Measurements from ENCODE around the gene SNAP91. TPM values are rescaled to one million over a fixed set of nuclear protein-coding genes. Genes with fewer than 3 reads are reported as not detected.

Gene SNAP91
- polyA plus RNA-seq, 1 donor from 2014 or later: 88.6 TPM

DNA sequence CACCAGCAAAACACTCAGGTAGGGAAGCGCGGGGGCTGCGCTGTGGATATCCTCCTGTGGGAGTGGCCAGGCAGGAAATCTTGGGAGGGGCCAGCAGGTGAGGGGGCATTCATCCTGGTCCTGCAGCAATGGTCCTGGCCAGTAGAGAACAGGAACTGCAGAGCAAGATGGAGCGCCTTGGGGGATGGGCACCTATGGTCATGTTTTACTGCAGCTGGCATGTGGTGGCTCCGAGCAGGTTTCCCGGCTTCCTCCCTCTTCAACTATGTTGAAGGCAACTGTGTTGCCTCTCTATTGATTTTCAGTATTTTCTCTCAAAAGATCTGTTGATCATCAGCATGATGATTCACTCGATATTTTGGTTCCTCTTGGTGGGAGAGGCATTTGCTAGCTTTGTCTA is 70.9 kb downstream of the SNAP91 start:
- no peaks in the 10 kb centered on the region for H3K27me3 ChIP-seq (ENCODE audit: insufficient read depth, low read depth, low read length)
- no peaks in the 10 kb centered on the region for H3K9me3 ChIP-seq (ENCODE audit: low read length)
- no peaks in the 10 kb centered on the region for H3F3A ChIP-seq (ENCODE audit: insufficient read depth, low read length, poor library complexity, severe bottlenecking)
- no peak for TF ChIP-seq RAD21 (conservative IDR thresholded peaks at IDR 0.05)
- no peak for TF ChIP-seq MXI1 (conservative IDR thresholded peaks at IDR 0.05; ENCODE audit: poor library complexity, severe bottlenecking)
- TF ChIP-seq EZH2 (IDR thresholded peaks at IDR 0.05; ENCODE audit: borderline replicate concordance, insufficient read depth, low read length, poor library complexity, severe bottlenecking): no peak
- TF ChIP-seq SMC3 (conservative IDR thresholded peaks at IDR 0.05; ENCODE audit: poor library complexity): no peak
- TF ChIP-seq POLR2AphosphoS5 (IDR thresholded peaks at IDR 0.05): no peak
- TF ChIP-seq, protein P1, sequence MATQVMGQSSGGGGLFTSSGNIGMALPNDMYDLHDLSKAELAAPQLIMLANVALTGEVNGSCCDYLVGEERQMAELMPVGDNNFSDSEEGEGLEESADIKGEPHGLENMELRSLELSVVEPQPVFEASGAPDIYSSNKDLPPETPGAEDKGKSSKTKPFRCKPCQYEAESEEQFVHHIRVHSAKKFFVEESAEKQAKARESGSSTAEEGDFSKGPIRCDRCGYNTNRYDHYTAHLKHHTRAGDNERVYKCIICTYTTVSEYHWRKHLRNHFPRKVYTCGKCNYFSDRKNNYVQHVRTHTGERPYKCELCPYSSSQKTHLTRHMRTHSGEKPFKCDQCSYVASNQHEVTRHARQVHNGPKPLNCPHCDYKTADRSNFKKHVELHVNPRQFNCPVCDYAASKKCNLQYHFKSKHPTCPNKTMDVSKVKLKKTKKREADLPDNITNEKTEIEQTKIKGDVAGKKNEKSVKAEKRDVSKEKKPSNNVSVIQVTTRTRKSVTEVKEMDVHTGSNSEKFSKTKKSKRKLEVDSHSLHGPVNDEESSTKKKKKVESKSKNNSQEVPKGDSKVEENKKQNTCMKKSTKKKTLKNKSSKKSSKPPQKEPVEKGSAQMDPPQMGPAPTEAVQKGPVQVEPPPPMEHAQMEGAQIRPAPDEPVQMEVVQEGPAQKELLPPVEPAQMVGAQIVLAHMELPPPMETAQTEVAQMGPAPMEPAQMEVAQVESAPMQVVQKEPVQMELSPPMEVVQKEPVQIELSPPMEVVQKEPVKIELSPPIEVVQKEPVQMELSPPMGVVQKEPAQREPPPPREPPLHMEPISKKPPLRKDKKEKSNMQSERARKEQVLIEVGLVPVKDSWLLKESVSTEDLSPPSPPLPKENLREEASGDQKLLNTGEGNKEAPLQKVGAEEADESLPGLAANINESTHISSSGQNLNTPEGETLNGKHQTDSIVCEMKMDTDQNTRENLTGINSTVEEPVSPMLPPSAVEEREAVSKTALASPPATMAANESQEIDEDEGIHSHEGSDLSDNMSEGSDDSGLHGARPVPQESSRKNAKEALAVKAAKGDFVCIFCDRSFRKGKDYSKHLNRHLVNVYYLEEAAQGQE (IDR thresholded peaks at IDR 0.05; ENCODE audit: borderline replicate concordance): no peak
- TF ChIP-seq EP300 (conservative IDR thresholded peaks at IDR 0.05; ENCODE audit: poor library complexity, severe bottlenecking): no peak
- no peak for TF ChIP-seq TAF1 (IDR thresholded peaks at IDR 0.05; ENCODE audit: low read depth)
- TF ChIP-seq, protein P2, sequence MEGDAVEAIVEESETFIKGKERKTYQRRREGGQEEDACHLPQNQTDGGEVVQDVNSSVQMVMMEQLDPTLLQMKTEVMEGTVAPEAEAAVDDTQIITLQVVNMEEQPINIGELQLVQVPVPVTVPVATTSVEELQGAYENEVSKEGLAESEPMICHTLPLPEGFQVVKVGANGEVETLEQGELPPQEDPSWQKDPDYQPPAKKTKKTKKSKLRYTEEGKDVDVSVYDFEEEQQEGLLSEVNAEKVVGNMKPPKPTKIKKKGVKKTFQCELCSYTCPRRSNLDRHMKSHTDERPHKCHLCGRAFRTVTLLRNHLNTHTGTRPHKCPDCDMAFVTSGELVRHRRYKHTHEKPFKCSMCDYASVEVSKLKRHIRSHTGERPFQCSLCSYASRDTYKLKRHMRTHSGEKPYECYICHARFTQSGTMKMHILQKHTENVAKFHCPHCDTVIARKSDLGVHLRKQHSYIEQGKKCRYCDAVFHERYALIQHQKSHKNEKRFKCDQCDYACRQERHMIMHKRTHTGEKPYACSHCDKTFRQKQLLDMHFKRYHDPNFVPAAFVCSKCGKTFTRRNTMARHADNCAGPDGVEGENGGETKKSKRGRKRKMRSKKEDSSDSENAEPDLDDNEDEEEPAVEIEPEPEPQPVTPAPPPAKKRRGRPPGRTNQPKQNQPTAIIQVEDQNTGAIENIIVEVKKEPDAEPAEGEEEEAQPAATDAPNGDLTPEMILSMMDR (IDR thresholded peaks at IDR 0.05; ENCODE audit: poor library complexity, severe bottlenecking): no peak
- H3K9me2 ChIP-seq (ENCODE audit: insufficient read depth, low read length): no peaks in the 10 kb centered on the region
- no peaks in the 10 kb centered on the region for H3K79me2 ChIP-seq (replicated peaks; ENCODE audit: insufficient read depth, low read length)
- no peak overlapping the region for H2AFZ ChIP-seq (ENCODE audit: low read depth, low read length)
- no peaks in the 10 kb centered on the region for H4K20me1 ChIP-seq (ENCODE audit: insufficient read depth)
- H3K27ac ChIP-seq (ENCODE audit: low read length): no peak overlapping the region
- no peak overlapping the region for H3K4me3 ChIP-seq (ENCODE audit: low read length)
- no peak overlapping the region for H3K4me2 ChIP-seq (ENCODE audit: low read length)
- H3K36me3 ChIP-seq (ENCODE audit: insufficient read depth, low read length): peaks cover 10% of the 10 kb centered on the region
- H3K9ac ChIP-seq (ENCODE audit: low read length): no peak overlapping the region

DNA sequence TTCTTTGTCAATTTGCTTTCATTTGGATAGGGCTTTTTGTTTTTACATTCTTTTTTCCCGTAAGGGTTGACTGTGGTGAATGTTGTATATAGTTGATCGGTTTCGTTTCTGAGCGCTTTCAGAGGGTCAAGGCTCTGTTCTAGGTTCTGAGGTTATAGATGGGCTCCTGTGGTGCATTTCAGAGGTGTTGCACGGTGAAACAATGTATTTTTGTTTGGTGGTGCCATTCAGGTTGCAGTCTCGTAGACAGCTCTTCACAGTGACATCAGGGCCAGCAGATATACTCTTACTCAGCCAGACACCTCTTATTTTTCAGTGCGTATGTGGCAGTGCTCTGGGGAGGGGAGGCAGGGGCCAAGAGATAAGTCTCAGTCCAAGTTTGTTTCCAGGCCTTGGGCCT is 72.1 kb downstream of the SNAP91 start:
- H3K4me2 ChIP-seq (ENCODE audit: low read length): no peak overlapping the region
- no peak overlapping the region for H2AFZ ChIP-seq (ENCODE audit: low read depth, low read length)
- no peak overlapping the region for H3K9ac ChIP-seq (ENCODE audit: low read length)
- H3K79me2 ChIP-seq (replicated peaks; ENCODE audit: insufficient read depth, low read length): no peaks in the 10 kb centered on the region
- peaks cover 10% of the 10 kb centered on the region for H3K36me3 ChIP-seq (ENCODE audit: insufficient read depth, low read length)
- no peak for TF ChIP-seq MXI1 (conservative IDR thresholded peaks at IDR 0.05; ENCODE audit: poor library complexity, severe bottlenecking)
- no peak for TF ChIP-seq POLR2AphosphoS5 (IDR thresholded peaks at IDR 0.05)
- no peak for TF ChIP-seq TAF1 (IDR thresholded peaks at IDR 0.05; ENCODE audit: low read depth)
- H3K9me2 ChIP-seq (ENCODE audit: insufficient read depth, low read length): no peaks in the 10 kb centered on the region
- H3K4me3 ChIP-seq (ENCODE audit: low read length): no peak overlapping the region
- H3K27ac ChIP-seq (ENCODE audit: low read length): no peak overlapping the region
- no peaks in the 10 kb centered on the region for H3F3A ChIP-seq (ENCODE audit: insufficient read depth, low read length, poor library complexity, severe bottlenecking)
- no peaks in the 10 kb centered on the region for H4K20me1 ChIP-seq (ENCODE audit: insufficient read depth)
- H3K27me3 ChIP-seq (ENCODE audit: insufficient read depth, low read depth, low read length): no peaks in the 10 kb centered on the region
- no peaks in the 10 kb centered on the region for H3K9me3 ChIP-seq (ENCODE audit: low read length)

DNA sequence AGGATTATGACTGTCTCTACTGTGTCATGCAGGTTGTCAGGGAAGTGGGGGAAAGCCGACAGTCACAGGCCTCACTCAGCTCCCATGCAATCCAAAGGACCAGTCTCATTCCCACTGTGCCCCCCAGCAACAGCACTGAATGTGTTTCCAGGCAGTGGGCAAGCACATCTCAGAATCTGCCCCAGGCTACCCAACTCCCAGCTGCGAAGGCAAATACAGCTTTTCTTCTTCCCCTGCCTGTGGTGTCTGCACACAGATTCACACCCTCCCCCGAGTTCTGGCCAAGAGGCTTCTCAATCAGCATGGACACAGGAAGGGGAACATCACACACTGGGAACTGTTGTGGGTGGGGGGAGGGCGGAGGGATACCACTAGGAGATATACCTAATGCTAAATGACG is 75.3 kb downstream of the SNAP91 start:
- Histone ChIP-seq H3K4me3 (ENCODE audit: low read length) (no peak overlapping the region), H3K27me3 (ENCODE audit: insufficient read depth, low read depth, low read length) (no peaks in the 10 kb centered on the region), H3F3A (ENCODE audit: insufficient read depth, low read length, poor library complexity, severe bottlenecking) (no peaks in the 10 kb centered on the region), H3K9me3 (ENCODE audit: low read length) (peaks cover 6% of the 10 kb centered on the region), H2AFZ (ENCODE audit: low read depth, low read length) (no peak overlapping the region), H3K9ac (ENCODE audit: low read length) (no peak overlapping the region), H3K27ac (ENCODE audit: low read length) (no peak overlapping the region), H3K79me2 (replicated peaks; ENCODE audit: insufficient read depth, low read length) (no peaks in the 10 kb centered on the region), H3K9me2 (ENCODE audit: insufficient read depth, low read length) (no peaks in the 10 kb centered on the region), H3K36me3 (ENCODE audit: insufficient read depth, low read length) (no peaks in the 10 kb centered on the region), H3K4me2 (ENCODE audit: low read length) (no peak overlapping the region), H4K20me1 (ENCODE audit: insufficient read depth) (no peaks in the 10 kb centered on the region)
- TF ChIP-seq EZH2 (IDR thresholded peaks at IDR 0.05; ENCODE audit: borderline replicate concordance, insufficient read depth, low read length, poor library complexity, severe bottlenecking) (no peak), SMC3 (conservative IDR thresholded peaks at IDR 0.05; ENCODE audit: poor library complexity) (no peak), POLR2AphosphoS5 (IDR thresholded peaks at IDR 0.05) (no peak), RAD21 (conservative IDR thresholded peaks at IDR 0.05) (no peak), MXI1 (conservative IDR thresholded peaks at IDR 0.05; ENCODE audit: poor library complexity, severe bottlenecking) (no peak), TAF1 (IDR thresholded peaks at IDR 0.05; ENCODE audit: low read depth) (no peak), EP300 (conservative IDR thresholded peaks at IDR 0.05; ENCODE audit: poor library complexity, severe bottlenecking) (no peak)
- TF ChIP-seq, protein P2 (IDR thresholded peaks at IDR 0.05; ENCODE audit: poor library complexity, severe bottlenecking): no peak
- TF ChIP-seq, protein P1 (IDR thresholded peaks at IDR 0.05; ENCODE audit: borderline replicate concordance): no peak
